GM23248 (cell line): ENCODE results near the gene PDE6D. TPM values are rescaled to one million over a fixed set of nuclear protein-coding genes. Genes with fewer than 3 reads are reported as not detected.

ENCODE experiments used
- DNase-seq: peaks from one replicate; pipeline ENCODE4 v3.0.0-alpha.2; 2015
- H2AFZ ChIP-seq: fragments of 200-600 bp; sonication (generic); 2 replicates; pipeline ENCODE4 v1.6.1; 2016; ENCODE audit warnings: antibody characterized with exemption
- H3F3A ChIP-seq: fragments of 200-600 bp; sonication (generic); 2 replicates; pipeline ENCODE4 v1.6.1; 2016; ENCODE audit warnings: mild to moderate bottlenecking, antibody characterized with exemption, mixed run types; ENCODE audit not compliant: insufficient read depth
- H3K27ac ChIP-seq: fragments of 200-600 bp; sonication (generic); 2 replicates; pipeline ENCODE4 v1.5.1; 2016; ENCODE audit warnings: mild to moderate bottlenecking
- H3K27me3 ChIP-seq: fragments of 200-600 bp; sonication (generic); replicated peaks from 2 replicates; pipeline ENCODE4 v1.6.1; 2016; ENCODE audit warnings: mild to moderate bottlenecking; ENCODE audit not compliant: insufficient read depth
- H3K36me3 ChIP-seq: fragments of 200-600 bp; sonication (generic); 2 replicates; pipeline ENCODE4 v1.6.1; 2016; ENCODE audit warnings: low read depth, mild to moderate bottlenecking
- H3K4me1 ChIP-seq: fragments of 200-600 bp; sonication (generic); 2 replicates; pipeline ENCODE4 v1.6.1; 2016; ENCODE audit warnings: mild to moderate bottlenecking; ENCODE audit not compliant: insufficient read depth
- H3K4me2 ChIP-seq: fragments of 200-600 bp; sonication (generic); one replicate; pipeline ENCODE4 v1.6.1; 2016; ENCODE audit warnings: mild to moderate bottlenecking; ENCODE audit not compliant: unreplicated experiment
- H3K4me3 ChIP-seq: fragments of 200-600 bp; sonication (generic); 2 replicates; pipeline ENCODE4 v1.5.1; 2016; ENCODE audit warnings: mild to moderate bottlenecking
- H3K79me2 ChIP-seq: fragments of 200-600 bp; sonication (generic); 2 replicates; pipeline ENCODE4 v1.6.1; 2016; ENCODE audit warnings: mild to moderate bottlenecking; ENCODE audit not compliant: insufficient read depth
- H3K9ac ChIP-seq: fragments of 200-600 bp; sonication (generic); 2 replicates; pipeline ENCODE4 v1.6.1; 2016; ENCODE audit warnings: mild to moderate bottlenecking
- H3K9me2 ChIP-seq: fragments of 200-600 bp; sonication (generic); 2 replicates; pipeline ENCODE4 v1.6.1; 2016; ENCODE audit warnings: mixed run types, mild to moderate bottlenecking, moderate library complexity; ENCODE audit not compliant: insufficient read depth
- H3K9me3 ChIP-seq: fragments of 200-600 bp; sonication (generic); one replicate; pipeline ENCODE4 v1.6.1; 2017; ENCODE audit warnings: low read depth
- H4K20me1 ChIP-seq: fragments of 200-600 bp; sonication (generic); 2 replicates; pipeline ENCODE4 v1.6.0; 2016; ENCODE audit not compliant: insufficient read depth
- EZH2 ChIP-seq: fragments of 200-600 bp; sonication (generic); IDR thresholded peaks from 2 replicates; pipeline ENCODE4 v1.6.1; 2018; ENCODE audit warnings: antibody characterized with exemption, mild to moderate bottlenecking; ENCODE audit not compliant: insufficient read depth, poor library complexity, severe bottlenecking
- EZH2phosphoT487 ChIP-seq: fragments of 200-600 bp; sonication (generic); IDR thresholded peaks from 2 replicates; pipeline ENCODE4 v1.6.1; 2018; ENCODE audit warnings: antibody characterized with exemption, moderate library complexity, mild to moderate bottlenecking, low read depth; ENCODE audit not compliant: insufficient read depth
- WGBS, 2 experiments: methylation state at CpG; one replicate each; pipeline ENCODE4 v1.1.6; 2015 to 2017; ENCODE audit warnings: low lambda C conversion rate in 2 of 2, low coverage in 1 of 2; ENCODE audit errors: missing lambda C conversion rate in 2 of 2; 5-methylcytosine and 5-hydroxymethylcytosine counted together
- in situ Hi-C: fragments of 300-500 bp; cut with MboI; formaldehyde crosslinking; loops from 2 replicates; pipeline ENCODE4 v1.15.0; 2020
- polyA plus RNA-seq: library from polyadenylated mRNA; unstranded; fragments of >200 nt; fragmentation: Nextera tagmentation; extraction: Ambion mirVana; gene quantifications from 2 replicates; pipeline ENCODE4 v1.2.1, GENCODE V29; 2016
- total RNA-seq: library from RNA; depleted of rRNA; stranded (reverse); fragments of >200 nt; shearing (Covaris generic); gene quantifications from 2 replicates; pipeline ENCODE4 v1.2.3, GENCODE V29; 2014; rRNA removed

The PDE6D gene
- total RNA-seq = 12.8 and 29.5 TPM in 2 replicates
- polyA plus RNA-seq = 34.5 and 36.3 TPM in 2 replicates

- DNase-seq = peak; percentile 98
- WGBS, 2 experiments = 1% methylated on average over 49 to 66 of the region's 67 CpGs
- Histone ChIP-seq H3K27me3 (no peaks in the 10 kb centered on the region), H3K36me3 (no peaks in the 10 kb centered on the region), H2AFZ (peak within 1 kb of the TSS; percentile 99), H3K4me3 (peak within 1 kb of the TSS; percentile 95), H3F3A (0 out of 2 replicates have a peak, but pooled peaks cover 12% of the 10 kb centered on the region), H3K9me2 (no peaks in the 10 kb centered on the region), H3K4me2 (peak within 1 kb of the TSS; percentile 96), H3K79me2 (peaks cover 51% of the 10 kb centered on the region), H3K4me1 (peaks cover 11% of the 10 kb centered on the region), H3K9ac (peak within 1 kb of the TSS; percentile 85), H3K27ac (peak within 1 kb of the TSS; percentile 73), H3K9me3 (no peaks in the 10 kb centered on the region), H4K20me1 (no peaks in the 10 kb centered on the region)
- in situ Hi-C loops = no loop called here
- TF ChIP-seq EZH2 (no peak), EZH2phosphoT487 (no peak)
Observed at GRCh38 chr2:231780909-231781797, at the start of gene PDE6D. Gene PDE6D, minus strand, starts transcription at chr2:231781282. Its CDS starts 168 bp downstream, at chr2:231781114.

GRCh38 chr2:231821908-231822307, 40.8 kb upstream of the PDE6D start:
- H3F3A ChIP-seq = no peaks in the 10 kb centered on the region
- H3K79me2 ChIP-seq = no peaks in the 10 kb centered on the region
- TF ChIP-seq EZH2 = no peak
- TF ChIP-seq EZH2phosphoT487 = no peak
- H3K4me3 ChIP-seq = no peak overlapping the region
- H3K9ac ChIP-seq = no peak overlapping the region
- no peak overlapping the region for H3K27ac ChIP-seq
- no peaks in the 10 kb centered on the region for H3K9me2 ChIP-seq
- no peaks in the 10 kb centered on the region for H3K4me1 ChIP-seq
- no peaks in the 10 kb centered on the region for H4K20me1 ChIP-seq
- DNase-seq = no peak
- H3K27me3 ChIP-seq = no peaks in the 10 kb centered on the region; the same call in 1 of the 2 replicates
- H3K36me3 ChIP-seq = no peaks in the 10 kb centered on the region
- no peak overlapping the region for H2AFZ ChIP-seq
- in situ Hi-C loops = no loop called here
- 20 to 24% methylated on average over 3 of the region's 3 CpGs for WGBS, 2 experiments
- H3K9me3 ChIP-seq = no peaks in the 10 kb centered on the region
- H3K4me2 ChIP-seq = no peak overlapping the region

- H2AFZ ChIP-seq = no peak overlapping the region
- in situ Hi-C loops = no loop called here
- peak; percentile 2 for DNase-seq
- H3K9ac ChIP-seq = no peak overlapping the region
- no peaks in the 10 kb centered on the region for H3K4me1 ChIP-seq
- H3K9me2 ChIP-seq = no peaks in the 10 kb centered on the region
- no peaks in the 10 kb centered on the region for H4K20me1 ChIP-seq
- H3K36me3 ChIP-seq = no peaks in the 10 kb centered on the region
- H3K79me2 ChIP-seq = no peaks in the 10 kb centered on the region
- no peaks in the 10 kb centered on the region for H3F3A ChIP-seq
- no peak overlapping the region for H3K27ac ChIP-seq
- H3K4me2 ChIP-seq = no peak overlapping the region
- H3K4me3 ChIP-seq = no peak overlapping the region
- no peaks in the 10 kb centered on the region for H3K9me3 ChIP-seq
- TF ChIP-seq EZH2 (no peak), EZH2phosphoT487 (no peak)
- no peaks in the 10 kb centered on the region; the same call in 1 of the 2 replicates for H3K27me3 ChIP-seq
- WGBS, 2 experiments = 24 to 28% methylated on average over 12 of the region's 12 CpGs
Observed at GRCh38 chr2:231820786-231821303, 39.8 kb upstream of the PDE6D start.

- Histone ChIP-seq H2AFZ (no peak overlapping the region), H3K36me3 (no peaks in the 10 kb centered on the region), H3F3A (no peaks in the 10 kb centered on the region), H3K9me2 (no peaks in the 10 kb centered on the region), H3K4me3 (no peak overlapping the region), H4K20me1 (no peaks in the 10 kb centered on the region), H3K4me1 (no peaks in the 10 kb centered on the region), H3K27ac (no peak overlapping the region), H3K9me3 (no peaks in the 10 kb centered on the region), H3K4me2 (no peak overlapping the region), H3K27me3 (no peaks in the 10 kb centered on the region; the same call in 1 of the 2 replicates), H3K9ac (no peak overlapping the region), H3K79me2 (no peaks in the 10 kb centered on the region)
- 27 to 31% methylated on average over 2 of the region's 2 CpGs for WGBS, 2 experiments
- DNase-seq = no peak
- TF ChIP-seq EZH2 = no peak
- no peak for TF ChIP-seq EZH2phosphoT487
- in situ Hi-C loops = no loop called here
Observed at GRCh38 chr2:231819447-231820042, 38.5 kb upstream of the PDE6D start.
